Adrenal gland (tissue), 5 donors: ENCODE measurements around the gene DMD.

Experiments used
- CTCF ChIP-seq, 6 experiments: fragments of 450-650 bp in 4 of 6; fragments of 200-600 bp in 2 of 6; sonication (generic) in 1 of 6; IDR thresholded peaks; 1 replicate in 5 of 6; 2 replicates in 1 of 6; pipeline versions ENCODE4 v1.5.1 to v1.8.0; 2016 to 2021; ENCODE audit warnings: antibody characterized with exemption in 6 of 6, mild to moderate bottlenecking in 2 of 6, moderate library complexity in 1 of 6
- POLR2A ChIP-seq, 2 donors: fragments of 450-650 bp; IDR thresholded peaks; one replicate each; pipeline ENCODE4 v1.6.1; 2017; ENCODE audit warnings: antibody characterized with exemption in 2 of 2, mild to moderate bottlenecking in 2 of 2, moderate library complexity in 1 of 2
- donor health status: DM: no; HTN: no; CAD: no.

GRCh38 chrX:31653422-31653821 lies 1557.9 kb downstream of the DMD start:
- TF ChIP-seq CTCF (IDR thresholded peaks at IDR 0.05) (no peak), POLR2A (IDR thresholded peaks at IDR 0.05) (no peak)
